HepG2 (cell line): ENCODE data around the gene CCDC117. TPM values are rescaled to one million over a fixed set of nuclear protein-coding genes. Genes with fewer than 3 reads are reported as not detected.
A peak's percentile ranks its signal among the peaks of the same experiment; 100 is the strongest.

ENCODE experiments used
- AGO2 ChIP-seq: fragments of 200-400 bp; formaldehyde crosslinking; optimal IDR thresholded peaks from 2 replicates; pipeline ENCODE3; 2017; ENCODE audit warnings: mild to moderate bottlenecking, low read depth, low read length, moderate library complexity
- ATF4 ChIP-seq, 2 experiments: fragments of 450-650 bp in 1 of 2; sonication (generic) in 1 of 2; formaldehyde crosslinking; IDR thresholded peaks; 2 replicates each; pipeline versions ENCODE4 v1.5.0 to v1.8.0; 2020 to 2022; ENCODE audit warnings: mild to moderate bottlenecking in 1 of 2, missing genetic modification reagents in 1 of 2
- E2F2 ChIP-seq: sonication (generic); formaldehyde crosslinking; IDR thresholded peaks from 2 replicates; pipeline ENCODE4 v1.4.0; 2020; ENCODE audit warnings: missing genetic modification reagents, borderline replicate concordance
- GABPA ChIP-seq, 2 experiments: IDR thresholded peaks; 2 replicates each; pipeline ENCODE4 v1.6.1; 2011 to 2016; ENCODE audit warnings: low read depth in 2 of 2, low read length in 1 of 2, missing biosample characterization in 1 of 2, missing genetic modification characterization in 1 of 2
- HDAC1 ChIP-seq: sonication (generic); formaldehyde crosslinking; IDR thresholded peaks from 2 replicates; pipeline ENCODE4 v1.5.1; 2020; ENCODE audit warnings: mild to moderate bottlenecking, missing genetic modification reagents
- HOXA7 ChIP-seq: sonication (generic); formaldehyde crosslinking; IDR thresholded peaks from 2 replicates; pipeline ENCODE4 v1.8.1; 2022; ENCODE audit warnings: mild to moderate bottlenecking, missing genetic modification reagents, moderate library complexity
- KDM6A ChIP-seq: IDR thresholded peaks from 2 replicates; pipeline ENCODE4 v1.6.1; 2016; ENCODE audit warnings: low read depth
- MLX ChIP-seq: IDR thresholded peaks from 2 replicates; pipeline ENCODE4 v1.6.1; 2016
- MTERF4 ChIP-seq: sonication (generic); formaldehyde crosslinking; IDR thresholded peaks from 2 replicates; pipeline ENCODE4 v1.8.0; 2023; ENCODE audit warnings: mild to moderate bottlenecking, missing genetic modification reagents
- NKX3-1 ChIP-seq: sonication (generic); formaldehyde crosslinking; IDR thresholded peaks from 2 replicates; pipeline ENCODE4 v1.5.0; 2020; ENCODE audit warnings: missing genetic modification reagents
- RERE ChIP-seq: IDR thresholded peaks from 2 replicates; pipeline ENCODE4 v1.6.1; 2016; ENCODE audit warnings: low read depth, missing genetic modification reagents, missing compliant biosample characterization
- RFXANK ChIP-seq: IDR thresholded peaks from 2 replicates; pipeline ENCODE4 v1.6.1; 2016
- TBL1XR1 ChIP-seq: fragments of 150-350 bp; IDR thresholded peaks from 2 replicates; pipeline ENCODE4 v1.6.1; 2014; ENCODE audit warnings: borderline replicate concordance, low read length; ENCODE audit not compliant: partially characterized antibody
- YEATS2 ChIP-seq: sonication (generic); formaldehyde crosslinking; IDR thresholded peaks from 2 replicates; pipeline ENCODE4 v1.4.0; 2020; ENCODE audit warnings: missing genetic modification reagents, borderline replicate concordance
- ZMYM2 ChIP-seq: sonication (generic); formaldehyde crosslinking; IDR thresholded peaks from 2 replicates; pipeline ENCODE4 v1.8.0; 2022; ENCODE audit warnings: mild to moderate bottlenecking, missing genetic modification reagents
- ZNF282 ChIP-seq: fragments of 450-650 bp; IDR thresholded peaks from 2 replicates; pipeline ENCODE4 v1.6.1; 2018; ENCODE audit not compliant: partially characterized antibody
- ZNF333 ChIP-seq: sonication (generic); formaldehyde crosslinking; IDR thresholded peaks from 2 replicates; pipeline ENCODE4 v1.4.0; 2020; ENCODE audit warnings: mild to moderate bottlenecking, missing genetic modification reagents, borderline replicate concordance
- ZNF678 ChIP-seq: sonication (generic); formaldehyde crosslinking; IDR thresholded peaks from 2 replicates; pipeline ENCODE4 v1.4.0; 2020; ENCODE audit warnings: mild to moderate bottlenecking, missing genetic modification reagents
- ZSCAN12 ChIP-seq: sonication (generic); formaldehyde crosslinking; IDR thresholded peaks from 2 replicates; pipeline ENCODE4 v1.9.0; 2021; ENCODE audit warnings: mild to moderate bottlenecking, missing genetic modification reagents
- ZSCAN25 ChIP-seq: sonication (generic); formaldehyde crosslinking; IDR thresholded peaks from 2 replicates; pipeline ENCODE4 v1.8.0; 2022; ENCODE audit warnings: mild to moderate bottlenecking, missing genetic modification reagents
- polyA plus RNA-seq, 8 experiments: library from polyadenylated mRNA; depleted of rRNA in 3 of 8; stranded (reverse) in 7 of 8; unstranded in 1 of 8; fragments of >200 nt; fragmentation: Illumina TruSeq in 4 of 8; extraction: Trizol in 4 of 8; gene quantifications; 2 replicates each; pipeline versions ENCODE4 v1.2.1 to v1.2.3, GENCODE V29; 2011 to 2016; ENCODE audit warnings: low read depth in 4 of 8, missing spikeins in 1 of 8, mixed read lengths in 1 of 8; ENCODE audit not compliant: insufficient read depth in 1 of 8
- total RNA-seq, 5 experiments: library from RNA; depleted of rRNA; stranded (reverse); fragments of >200 nt; fragmentation: Illumina TruSeq; extraction: Trizol; gene quantifications; 2 replicates each; pipeline ENCODE4 v1.2.3, GENCODE V29; 2016; ENCODE audit warnings: low read depth in 1 of 5

Gene CCDC117
- total and polyA plus RNA-seq, 2 of the 13 experiments (the other 11 are each of a cell fraction or from before 2014, with no cell fraction given): 12.6 to 34.2 TPM

- TF ChIP-seq RERE (peak; percentile 87), ZNF678 (CRISPR knock-in tag) (no peak), HDAC1 (CRISPR knock-in tag) (no peak), GABPA (IDR thresholded peaks at IDR 0.05; ENCODE audit: low read depth, low read length) (no peak), GABPA (CRISPR knock-in tag; IDR thresholded peaks at IDR 0.05; ENCODE audit: low read depth) (no peak), TBL1XR1 (no peak), ZNF282 (no peak), YEATS2 (CRISPR knock-in tag) (no peak), ATF4 (CRISPR knock-in tag; IDR thresholded peaks at IDR 0.05) (no peak; a peak in 1 of 4 replicates), KDM6A (CRISPR knock-in tag) (peak; percentile 50; the same call in 1 of the 2 replicates), MLX (no peak), ZSCAN25 (no peak), ZSCAN12 (CRISPR knock-in tag) (no peak), AGO2 (no peak), ZMYM2 (CRISPR knock-in tag) (no peak), E2F2 (CRISPR knock-in tag) (no peak), ZNF333 (CRISPR knock-in tag) (no peak), NKX3-1 (no peak), MTERF4 (CRISPR knock-in tag) (no peak), HOXA7 (no peak), RFXANK (CRISPR knock-in tag) (0 out of 2 replicates have a peak, but pooled peaks have one; percentile 62)
Measured at GRCh38 chr22:28759861-28760560, 12.5 kb upstream of the CCDC117 start (continued).
